Heart left ventricle (tissue), 13 donors: ENCODE measurements around the gene HP1BP3.

Experiments
- CTCF ChIP-seq, 12 donors: fragments of 200-600 bp; sonication (generic) in 4 of 12; IDR thresholded peaks; one replicate each; pipeline versions ENCODE4 v1.5.0 to v1.8.0; 2018 to 2022; ENCODE audit warnings: antibody characterized with exemption in 12 of 12, mild to moderate bottlenecking in 5 of 12
- POLR2A ChIP-seq, 2 donors: fragments of 450-650 bp; IDR thresholded peaks; one replicate each; pipeline ENCODE4 v1.6.1; 2017; ENCODE audit warnings: antibody characterized with exemption in 2 of 2, mild to moderate bottlenecking in 2 of 2, moderate library complexity in 2 of 2
- donor health status: ischemic (EF 13 %, LVEDD 7.1; RV severe dilation, severe dysfunction).
- donor health status: DM: no; HTN: yes; CAD: no.
- donor health status: DM: no; HTN: no; CAD: no.
- donor health status: ischemic (EF 25% LVEDD 6.9; RV normal size, moderate dysfunction).
- donor health status: ischemic (EF 25% LVEDD 5.7; RV mildly dilated, moderate dysfunction).
- donor health status: ischemic (EF 35%, LVEDD 5.7; RV mildly dilated, moderate dysfunction).
- donor health status: nonischemic (EF 11% LVEDD 7.7; RV severe dilation, severe dysfunction).
- donor health status: DM: yes; HTN: yes; CAD: no.
- donor health status: PGD.
- donor health status: ischemic (EF 29% LVEDD 5.4; RV normal size, mild dysfunction).
- donor health status: nonischemic (EF 23%, LVEDD 6.1; RV moderate dilation, normal function).

GRCh38 chr1:20814534-20814871, 27.4 kb upstream of the HP1BP3 start:
- TF ChIP-seq POLR2A (IDR thresholded peaks at IDR 0.05) (no peak), CTCF (IDR thresholded peaks at IDR 0.05) (no peak)
